Globus pallidus (tissue), 1 donor: ENCODE data around the gene IL17REL.
A peak's percentile ranks its signal among the peaks of the same experiment; 100 is the strongest.

Experiments used
- DNase-seq: peaks from one replicate; pipeline ENCODE4 v3.0.0-alpha.2; 2015; ENCODE audit warnings: low spot score

The IL17REL gene

GRCh38 chr22:49966774-49967705 is 45.5 kb downstream of the IL17REL start:
- no peak for DNase-seq

- DNase-seq, result no peak
These were observed 46.4 kb downstream of the IL17REL start for GRCh38 chr22:49966041-49966773.

- DNase-seq, result no peak
These were observed 47.2 kb downstream of the IL17REL start for GRCh38 chr22:49965091-49966040.

- DNase-seq, result no peak
These were observed 48.2 kb downstream of the IL17REL start for GRCh38 chr22:49964136-49965090.

DNA sequence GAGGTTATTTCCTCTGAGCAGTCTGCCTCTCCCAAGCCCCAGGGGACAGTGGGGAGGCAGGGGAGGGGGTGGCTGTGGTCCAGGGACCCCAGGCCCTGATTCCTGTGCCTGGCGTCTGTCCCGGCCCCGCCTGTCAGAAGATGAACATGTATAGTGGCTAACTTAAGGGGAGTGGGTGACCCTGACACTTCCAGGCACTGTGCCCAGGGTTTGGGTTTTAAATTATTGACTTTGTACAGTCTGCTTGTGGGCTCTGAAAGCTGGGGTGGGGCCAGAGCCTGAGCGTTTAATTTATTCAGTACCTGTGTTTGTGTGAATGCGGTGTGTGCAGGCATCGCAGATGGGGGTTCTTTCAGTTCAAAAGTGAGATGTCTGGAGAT is 48.9 kb downstream of the IL17REL start:
- DNase-seq, result no peak

- no peak for DNase-seq
These were observed 49.6 kb downstream of the IL17REL start for GRCh38 chr22:49962751-49963646.

DNA sequence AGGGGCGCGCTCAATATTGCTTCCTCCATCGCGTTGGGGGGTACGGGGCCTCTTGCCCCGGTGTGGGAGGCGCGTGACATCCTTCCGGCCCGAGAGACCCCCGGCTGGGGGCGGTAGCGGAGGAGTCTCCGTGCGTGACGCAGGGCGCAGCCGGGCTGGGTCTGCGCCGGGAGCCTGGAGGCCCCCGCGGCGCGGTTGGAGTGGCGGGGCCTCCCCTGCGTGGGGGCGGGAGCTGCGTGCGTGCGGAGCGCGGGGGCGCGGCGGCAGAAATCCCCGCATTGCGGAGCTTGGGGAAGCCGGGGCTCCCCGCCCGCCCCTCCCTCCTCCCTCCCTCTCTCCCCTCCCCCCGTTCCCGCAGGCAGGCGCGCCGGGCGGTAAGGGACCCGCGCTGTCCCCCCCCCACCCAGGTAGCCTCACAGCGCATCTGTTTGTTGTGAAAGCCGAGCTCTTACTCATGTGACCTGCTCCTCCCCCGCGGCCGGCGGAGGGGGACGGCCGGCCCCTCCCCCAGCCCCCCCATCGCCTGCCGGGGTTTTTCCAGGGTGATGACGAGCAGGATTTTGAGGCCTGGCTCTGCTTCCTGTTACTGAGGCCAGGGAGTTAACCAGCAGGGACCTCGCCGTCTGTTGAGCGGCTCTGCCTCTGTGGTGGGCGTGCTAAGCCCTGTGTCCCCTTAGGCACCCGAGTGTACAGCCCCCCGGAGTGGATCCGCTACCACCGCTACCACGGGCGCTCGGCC is 50.4 kb downstream of the IL17REL start:
- peak; percentile 79 for DNase-seq

GRCh38 chr22:49961601-49962011 is 51.0 kb downstream of the IL17REL start:
- DNase-seq, result no peak

DNA sequence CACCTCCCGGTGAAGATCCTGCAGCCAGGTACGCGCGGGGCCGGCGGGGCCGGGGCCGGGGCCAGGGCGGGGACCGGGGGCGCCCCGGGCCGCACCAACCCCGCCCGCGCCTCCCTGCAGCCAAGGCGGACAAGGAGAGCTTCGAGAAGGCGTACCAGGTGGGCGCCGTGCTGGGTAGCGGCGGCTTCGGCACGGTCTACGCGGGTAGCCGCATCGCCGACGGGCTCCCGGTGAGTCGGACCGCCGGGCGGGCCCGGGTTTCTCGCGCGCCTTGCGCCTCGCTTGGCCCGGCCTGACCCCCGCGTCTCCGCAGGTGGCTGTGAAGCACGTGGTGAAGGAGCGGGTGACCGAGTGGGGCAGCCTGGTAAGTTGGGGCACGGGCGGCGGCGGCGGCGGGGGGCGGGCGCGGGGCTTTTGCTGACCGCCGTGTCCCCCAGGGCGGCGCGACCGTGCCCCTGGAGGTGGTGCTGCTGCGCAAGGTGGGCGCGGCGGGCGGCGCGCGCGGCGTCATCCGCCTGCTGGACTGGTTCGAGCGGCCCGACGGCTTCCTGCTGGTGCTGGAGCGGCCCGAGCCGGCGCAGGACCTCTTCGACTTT is 51.5 kb downstream of the IL17REL start:
- DNase-seq, result no peak

- DNase-seq, result peak; percentile 94
These were observed 52.2 kb downstream of the IL17REL start, which contains the start of gene PIM3 for GRCh38 chr22:49960159-49961004. Gene PIM3 (plus strand): TSS chr22:49960772. CDS start chr22:49960948, 176 bp downstream.

- peak; percentile 38 for DNase-seq
These were observed 52.8 kb downstream of the IL17REL start for GRCh38 chr22:49959782-49960158.

DNA sequence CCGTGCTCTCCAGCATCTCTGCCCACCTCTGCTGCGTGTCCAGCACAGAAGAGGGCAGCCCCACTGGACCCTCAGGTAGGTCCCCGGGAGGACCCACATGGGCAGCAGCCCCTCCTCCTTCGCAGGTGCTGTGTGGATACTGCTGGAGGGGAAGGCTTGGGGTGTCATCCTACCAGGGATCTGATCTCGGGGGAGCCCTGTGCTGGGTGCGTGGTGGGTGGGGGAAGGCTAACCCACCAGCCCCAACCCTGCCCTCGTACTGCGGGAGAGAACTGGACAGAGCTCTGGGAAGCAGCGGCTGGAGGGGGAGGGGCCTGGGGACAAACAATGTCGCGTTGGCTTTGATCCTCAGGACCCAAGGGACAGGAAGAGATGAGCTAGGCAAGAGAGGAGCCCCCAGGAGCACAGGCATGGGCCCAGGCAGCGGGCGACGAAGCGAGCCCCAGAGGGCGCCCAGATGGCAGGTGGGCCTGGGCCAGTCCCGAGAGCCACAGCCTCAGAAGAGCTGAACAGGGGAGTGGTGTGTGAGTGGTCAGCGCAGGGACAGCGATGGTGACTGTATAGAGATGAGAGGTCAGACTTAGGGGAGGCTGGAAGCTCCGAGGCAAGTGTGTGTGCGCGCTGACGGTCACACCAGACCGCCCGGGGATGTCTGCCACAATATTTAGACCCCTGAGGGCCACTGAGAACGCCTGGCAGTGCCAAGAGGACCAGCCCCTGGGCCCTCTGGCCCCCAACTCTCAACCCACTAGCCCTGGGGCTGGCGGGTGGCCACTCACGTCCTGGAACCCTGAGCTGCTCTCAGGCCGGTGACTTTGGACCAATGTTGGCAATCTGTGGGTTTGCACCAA is 53.4 kb downstream of the IL17REL start:
- no peak for DNase-seq

DNA sequence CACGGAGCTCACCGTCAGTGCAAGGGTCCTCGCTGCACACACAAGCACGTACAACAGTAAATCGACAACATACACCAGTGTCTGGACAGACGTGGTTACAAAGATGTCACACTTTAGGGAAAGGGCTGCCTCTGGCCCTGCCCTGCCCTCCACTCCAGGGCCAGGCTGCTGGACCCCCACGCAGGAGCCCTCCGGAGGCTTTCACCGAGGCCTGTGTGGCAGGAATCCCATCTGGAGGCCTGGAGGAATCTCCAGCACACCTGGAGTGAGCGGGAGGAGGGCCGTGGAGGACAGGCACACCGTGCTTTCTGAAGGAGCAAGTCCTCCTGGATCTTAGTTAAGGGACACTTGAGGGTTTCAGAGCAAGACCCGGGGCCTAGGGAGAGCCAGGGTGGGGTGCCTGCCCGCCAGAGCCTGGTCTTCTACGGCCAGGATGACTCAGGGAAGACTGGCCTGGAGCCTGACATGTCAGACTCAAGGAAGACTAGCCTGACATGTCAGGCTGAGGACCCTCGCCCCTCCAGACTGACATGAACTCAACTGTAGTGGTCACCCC is 54.1 kb downstream of the IL17REL start:
- DNase-seq, result no peak

DNA sequence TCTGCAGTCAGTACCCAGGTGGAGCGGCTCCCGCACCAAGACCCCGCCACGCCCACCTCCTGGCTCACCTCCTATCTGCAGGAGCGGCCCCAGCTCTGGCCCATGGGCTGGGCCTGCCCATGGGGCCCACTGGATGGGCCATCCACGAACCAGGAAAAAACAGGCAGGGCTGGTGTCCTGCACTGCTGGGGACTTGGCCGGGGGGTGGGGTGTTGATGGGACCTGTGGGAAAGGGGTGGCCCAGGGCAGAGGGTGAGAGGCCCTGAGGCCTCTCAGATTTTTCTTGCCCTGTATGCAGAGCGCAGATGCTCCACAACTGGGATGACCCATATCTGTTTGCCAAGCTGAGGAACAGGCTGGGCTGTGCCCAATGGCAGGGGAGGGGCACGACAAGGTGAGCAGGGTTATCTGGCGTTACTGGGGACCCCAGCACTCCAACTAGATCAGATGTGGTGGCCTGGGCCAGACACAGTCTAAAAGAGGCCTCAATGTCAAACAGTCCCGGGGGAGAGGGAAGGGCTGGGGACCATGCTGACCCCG is 54.7 kb downstream of the IL17REL start:
- no peak for DNase-seq

DNA sequence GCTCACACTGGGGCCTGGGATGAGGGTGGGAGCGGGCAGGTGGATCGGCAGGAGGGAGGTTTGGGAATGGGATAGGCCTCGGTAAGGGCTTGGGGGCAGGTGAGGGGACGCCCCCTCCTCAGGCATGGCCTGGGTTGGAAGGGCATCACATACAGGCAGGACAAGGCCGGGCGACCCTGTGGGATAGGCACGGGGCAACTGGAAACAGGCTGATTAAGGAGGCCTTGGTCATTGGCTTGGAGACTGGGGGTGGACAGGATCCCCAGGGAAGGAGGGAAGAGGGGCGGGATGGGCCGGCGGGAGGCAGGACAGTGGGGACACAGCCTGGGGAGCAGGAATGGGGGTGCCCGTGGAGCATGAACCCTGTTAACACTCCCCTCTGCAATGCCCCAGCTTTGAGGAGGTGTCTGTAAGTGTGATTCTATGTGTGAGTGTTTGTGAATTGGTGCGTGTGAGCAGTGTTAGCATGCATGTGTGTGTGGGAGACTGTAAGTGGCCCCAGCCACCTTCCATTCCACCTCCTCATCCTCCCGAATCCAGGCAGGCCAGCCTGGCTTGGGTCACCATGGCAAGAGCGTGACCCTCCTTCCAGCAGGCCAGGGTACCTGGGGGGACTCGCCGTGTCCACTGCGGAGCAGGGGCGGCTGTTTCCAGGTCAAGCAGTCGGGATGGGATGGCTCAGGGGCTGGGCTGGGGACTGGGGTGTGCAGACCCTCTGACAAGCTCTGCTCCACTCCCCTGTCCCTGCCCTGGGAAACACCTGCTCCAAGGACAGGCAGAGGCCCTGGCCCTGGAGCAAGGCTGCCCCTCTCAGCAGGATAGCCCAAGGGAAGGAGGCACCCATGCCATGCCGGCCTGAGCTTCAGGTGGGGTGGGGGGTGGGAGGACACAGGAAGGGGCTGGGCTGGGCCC is 55.4 kb downstream of the IL17REL start:
- no peak for DNase-seq
